OCI-LY3 (cell line): Measurements from ENCODE around the gene POLRMT.
A peak's percentile ranks its signal among the peaks of the same experiment; 100 is the strongest.
"Not testable (repeated sequence)": the region's sequence is repeated elsewhere in the genome, so short reads cannot be mapped to it uniquely, and the experiment has no call there.

Experiments
- H2AFZ ChIP-seq: fragments of 200-600, 300-600 bp; shearing (Covaris generic); 2 replicates; pipeline ENCODE4 v1.6.0; 2014; ENCODE audit warnings: antibody characterized with exemption, low read depth, low read length
- H3K27ac ChIP-seq: fragments of 200-600, 300-600 bp; sonication (generic); 2 replicates; pipeline ENCODE4 v1.5.1; 2014; ENCODE audit warnings: mild to moderate bottlenecking, low read length, moderate library complexity, mixed read lengths
- H3K27me3 ChIP-seq: fragments of 200-600, 300-600 bp; sonication (generic); 2 replicates; pipeline ENCODE4 v1.6.1; 2014; ENCODE audit warnings: low read depth, low read length, mixed read lengths
- H3K36me3 ChIP-seq: fragments of 200-600, 300-600 bp; sonication (generic); replicated peaks from 2 replicates; pipeline ENCODE3; 2014; ENCODE audit warnings: low read depth, low read length, mixed read lengths
- H3K4me1 ChIP-seq: fragments of 300-600, 200-600 bp; sonication (generic); 2 replicates; pipeline ENCODE4 v1.6.1; 2014; ENCODE audit warnings: low read length, mixed read lengths
- H3K4me2 ChIP-seq: fragments of 200-600, 300-600 bp; sonication (generic); 2 replicates; pipeline ENCODE4 v1.6.1; 2014; ENCODE audit warnings: low read length, mixed read lengths
- H3K4me3 ChIP-seq: fragments of 300-600, 200-600 bp; sonication (generic); 2 replicates; pipeline ENCODE4 v1.5.1; 2014; ENCODE audit warnings: antibody characterized with exemption, mild to moderate bottlenecking, low read length, moderate library complexity
- H3K79me2 ChIP-seq: fragments of 300-600, 200-600 bp; shearing (Covaris generic); 2 replicates; pipeline ENCODE4 v1.6.1; 2014; ENCODE audit warnings: mild to moderate bottlenecking, low read length, mixed read lengths
- H3K9ac ChIP-seq: fragments of 300-600, 200-600 bp; shearing (Covaris generic); 2 replicates; pipeline ENCODE4 v1.6.0; 2014; ENCODE audit warnings: mild to moderate bottlenecking, low read length, moderate library complexity
- H3K9me3 ChIP-seq: fragments of 200-600, 300-600 bp; shearing (Covaris generic); 2 replicates; pipeline ENCODE4 v1.6.1; 2014; ENCODE audit warnings: low read length, mixed read lengths; ENCODE audit not compliant: insufficient read depth
- H4K20me1 ChIP-seq: fragments of 200-600, 300-600 bp; sonication (generic); 2 replicates; pipeline ENCODE4 v1.6.1; 2016; ENCODE audit warnings: low read length, mixed read lengths; ENCODE audit not compliant: insufficient read depth
- CTCF ChIP-seq: fragments of 200-600, 300-600 bp; sonication (generic); IDR thresholded peaks from 2 replicates; pipeline ENCODE4 v1.5.1; 2014; ENCODE audit warnings: antibody characterized with exemption, low read length, low read depth
- EZH2phosphoT487 ChIP-seq: fragments of 200-600 bp; shearing (Covaris generic); IDR thresholded peaks from 2 replicates; pipeline ENCODE4 v1.6.1; 2018; ENCODE audit warnings: antibody characterized with exemption, mixed run types, low read depth

POLRMT gene

GRCh38 chr19:604355-604754, 29.0 kb downstream of the POLRMT start:
- Histone ChIP-seq H3K27me3 (no peaks in the 10 kb centered on the region), H3K4me1 (peaks cover 4% of the 10 kb centered on the region; the same call in 1 of the 2 replicates), H3K36me3 (peaks cover 12% of the 10 kb centered on the region), H3K4me2 (peak overlapping the region; percentile 25), H3K9me3 (no peaks in the 10 kb centered on the region), H3K27ac (no peak overlapping the region), H4K20me1 (no peaks in the 10 kb centered on the region), H3K4me3 (peak overlapping the region; percentile 94), H2AFZ (no peak overlapping the region), H3K9ac (no peak overlapping the region), H3K79me2 (no peaks in the 10 kb centered on the region)
- TF ChIP-seq EZH2phosphoT487 (no peak), CTCF (no peak)

DNA sequence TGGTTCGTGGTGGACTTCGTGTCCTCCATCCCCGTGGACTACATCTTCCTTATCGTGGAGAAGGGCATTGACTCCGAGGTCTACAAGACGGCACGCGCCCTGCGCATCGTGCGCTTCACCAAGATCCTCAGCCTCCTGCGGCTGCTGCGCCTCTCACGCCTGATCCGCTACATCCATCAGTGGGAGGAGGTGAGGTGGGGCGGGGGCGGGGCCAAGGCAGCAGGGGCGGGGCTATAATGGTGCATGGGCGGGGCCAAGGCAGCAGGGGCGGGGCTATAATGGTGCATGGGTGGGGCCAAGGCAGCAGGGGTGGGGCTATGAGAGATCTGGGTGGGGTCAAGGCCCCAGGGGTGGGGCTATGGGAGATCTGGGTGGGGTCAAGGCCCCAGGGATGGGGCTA, 29.6 kb downstream of the POLRMT start:
- not testable (repeated sequence) for H3K9ac ChIP-seq, H3K27ac ChIP-seq, H3K4me3 ChIP-seq, H3K4me1 ChIP-seq, H2AFZ ChIP-seq, H3K27me3 ChIP-seq, H4K20me1 ChIP-seq, H3K4me2 ChIP-seq, H3K79me2 ChIP-seq, H3K9me3 ChIP-seq
- peaks cover 12% of the 10 kb centered on the region for H3K36me3 ChIP-seq

GRCh38 chr19:603302-603639, 30.1 kb downstream of the POLRMT start:
- not testable (repeated sequence) for H3K4me1 ChIP-seq, H3K27me3 ChIP-seq, H3K4me3 ChIP-seq, H2AFZ ChIP-seq, H3K79me2 ChIP-seq, H3K9me3 ChIP-seq, H4K20me1 ChIP-seq, H3K4me2 ChIP-seq, H3K9ac ChIP-seq, H3K27ac ChIP-seq
- peaks cover 12% of the 10 kb centered on the region for H3K36me3 ChIP-seq

- Histone ChIP-seq H2AFZ (no peak overlapping the region), H4K20me1 (no peaks in the 10 kb centered on the region), H3K27me3 (no peaks in the 10 kb centered on the region), H3K79me2 (no peaks in the 10 kb centered on the region), H3K4me1 (no peaks in the 10 kb centered on the region), H3K4me2 (no peak overlapping the region), H3K9me3 (no peaks in the 10 kb centered on the region), H3K27ac (no peak overlapping the region), H3K36me3 (peaks cover 12% of the 10 kb centered on the region), H3K9ac (no peak overlapping the region), H3K4me3 (no peak overlapping the region)
- TF ChIP-seq EZH2phosphoT487 (no peak), CTCF (no peak)
Observed at GRCh38 chr19:602391-603301, 30.7 kb downstream of the POLRMT start.

GRCh38 chr19:601790-602189, 31.5 kb downstream of the POLRMT start:
- no peak overlapping the region for H3K27ac ChIP-seq
- no peaks in the 10 kb centered on the region for H3K4me1 ChIP-seq
- H3K27me3 ChIP-seq, result no peaks in the 10 kb centered on the region
- no peak overlapping the region for H2AFZ ChIP-seq
- no peaks in the 10 kb centered on the region for H3K79me2 ChIP-seq
- no peaks in the 10 kb centered on the region for H3K9me3 ChIP-seq
- H3K4me2 ChIP-seq, result no peak overlapping the region
- no peak overlapping the region for H3K4me3 ChIP-seq
- peaks cover 12% of the 10 kb centered on the region for H3K36me3 ChIP-seq
- H3K9ac ChIP-seq, result no peak overlapping the region
- no peak for TF ChIP-seq EZH2phosphoT487
- no peak for TF ChIP-seq CTCF
- H4K20me1 ChIP-seq, result no peaks in the 10 kb centered on the region
